RCC 7860 (cell line): ENCODE data around the gene SPIN4.
"Not testable (repeated sequence)": the region's sequence is repeated elsewhere in the genome, so short reads cannot be mapped to it uniquely, and the experiment has no call there.

Experiments
- DNase-seq: peaks from one replicate; pipeline ENCODE4 v3.0.0-alpha.2; 2015; ENCODE audit warnings: low spot score
- FAIRE-seq: peaks from 2 replicates; lab custom pipeline; 2012; peaks lifted over from hg19 to GRCh38; lab: Jason Lieb, UNC

SPIN4 gene

GRCh38 chrX:63350941-63351616 lies at the start of gene SPIN4:
TSS of gene SPIN4 (minus strand) at chrX:63351332. CDS start at chrX:63350819, 513 bp downstream.
- peak; percentile 85 for FAIRE-seq
- peak; percentile 77 for DNase-seq

- DNase-seq (no peak), FAIRE-seq (no peak)
These were observed 49.2 kb upstream of the SPIN4 start for GRCh38 chrX:63400340-63400739.

GRCh38 chrX:63394872-63395271 lies 43.7 kb upstream of the SPIN4 start:
- no peak for DNase-seq
- no peak for FAIRE-seq

- not testable (repeated sequence) for DNase-seq, FAIRE-seq
These were observed 42.0 kb upstream of the SPIN4 start for GRCh38 chrX:63393094-63393493.

- DNase-seq (no peak), FAIRE-seq (no peak)
These were observed 36.3 kb upstream of the SPIN4 start for GRCh38 chrX:63387411-63387810.

- not testable (repeated sequence) for DNase-seq, FAIRE-seq
These were observed 33.1 kb upstream of the SPIN4 start for GRCh38 chrX:63384263-63384662.

GRCh38 chrX:63373012-63373411 lies 21.9 kb upstream of the SPIN4 start:
- FAIRE-seq, DNase-seq: not testable (repeated sequence)

GRCh38 chrX:63367699-63368098 lies 16.6 kb upstream of the SPIN4 start:
- DNase-seq, FAIRE-seq: not testable (repeated sequence)

- DNase-seq (no peak), FAIRE-seq (no peak)
These were observed 12.7 kb upstream of the SPIN4 start for GRCh38 chrX:63363788-63364187.

GRCh38 chrX:63361494-63361893 lies 10.4 kb upstream of the SPIN4 start:
- no peak for DNase-seq
- no peak for FAIRE-seq

GRCh38 chrX:63354484-63354883 lies 3.4 kb upstream of the SPIN4 start:
- no peak for DNase-seq

GRCh38 chrX:63350465-63350877 lies 661 bp downstream of the SPIN4 start:
- DNase-seq (no peak), FAIRE-seq (no peak)

More at GRCh38 chrX:63354484-63354883, 3.4 kb upstream of the SPIN4 start:
- FAIRE-seq: no peak

- DNase-seq (no peak), FAIRE-seq (no peak)
These were observed 1.8 kb downstream of the SPIN4 start for GRCh38 chrX:63349307-63349706.

- peak; percentile 6 for DNase-seq
- no peak for FAIRE-seq
These were observed 20.5 kb downstream of the SPIN4 start for GRCh38 chrX:63330681-63331080.

GRCh38 chrX:63327788-63328187 lies 23.3 kb downstream of the SPIN4 start:
- DNase-seq (no peak), FAIRE-seq (no peak)

- FAIRE-seq (no peak), DNase-seq (no peak)
These were observed 51.5 kb downstream of the SPIN4 start for GRCh38 chrX:63299596-63299995.
